NCI-H2029 (cell line): ENCODE measurements around the gene ATP10D.
"Not testable (repeated sequence)": the region's sequence is repeated elsewhere in the genome, so short reads cannot be mapped to it uniquely, and the experiment has no call there.

Experiments
- DNase-seq: peaks from one replicate; lab custom pipeline; 2025; lab: John Stamatoyannopoulos, UW

The ATP10D gene

GRCh38 chr4:47485047-47485692 lies at the start of gene ATP10D:
ATP10D (plus strand) TSS chr4:47485275; CDS start chr4:47512541, 27,266 bp downstream.
- DNase-seq = peak; percentile 76

- DNase-seq = no peak
These were observed 42.1 kb upstream of the ATP10D start for GRCh38 chr4:47442980-47443379.

GRCh38 chr4:47444031-47444430 lies 41.0 kb upstream of the ATP10D start:
- no peak for DNase-seq

GRCh38 chr4:47451657-47452056 lies 33.4 kb upstream of the ATP10D start:
- DNase-seq = no peak

GRCh38 chr4:47462799-47463234 lies 22.3 kb upstream of the ATP10D start:
- no peak for DNase-seq

GRCh38 chr4:47463235-47463956 lies 21.7 kb upstream of the ATP10D start, which contains the start of gene COMMD8:
COMMD8 (minus strand) TSS chr4:47463702; CDS start chr4:47463651, 51 bp downstream.
- peak; percentile 95 for DNase-seq

- no peak for DNase-seq
These were observed 20.1 kb upstream of the ATP10D start for GRCh38 chr4:47465004-47465403.

- DNase-seq = no peak
These were observed 18.9 kb upstream of the ATP10D start for GRCh38 chr4:47466056-47466785.

GRCh38 chr4:47468706-47469365 lies 16.2 kb upstream of the ATP10D start:
- DNase-seq = no peak

- no peak for DNase-seq
These were observed 15.1 kb upstream of the ATP10D start for GRCh38 chr4:47469951-47470350.

- no peak for DNase-seq
These were observed 14.0 kb upstream of the ATP10D start for GRCh38 chr4:47471064-47471463.

GRCh38 chr4:47471591-47471990 lies 13.5 kb upstream of the ATP10D start:
- DNase-seq = no peak

- DNase-seq = no peak
These were observed 11.8 kb upstream of the ATP10D start for GRCh38 chr4:47473141-47473750.

- DNase-seq = no peak
These were observed 10.3 kb upstream of the ATP10D start for GRCh38 chr4:47474799-47475198.

- DNase-seq = no peak
These were observed 9.7 kb upstream of the ATP10D start for GRCh38 chr4:47475411-47475810.

GRCh38 chr4:47478804-47479203 lies 6.3 kb upstream of the ATP10D start:
- no peak for DNase-seq

- DNase-seq = no peak
These were observed 2.7 kb upstream of the ATP10D start for GRCh38 chr4:47482326-47482725.

GRCh38 chr4:47483745-47484144 lies 1.3 kb upstream of the ATP10D start:
- no peak for DNase-seq

GRCh38 chr4:47484168-47484567 lies 907 bp upstream of the ATP10D start:
- DNase-seq = no peak

GRCh38 chr4:47485768-47486167 lies 693 bp downstream of the ATP10D start:
- DNase-seq = no peak

- DNase-seq = no peak
These were observed 1.2 kb downstream of the ATP10D start for GRCh38 chr4:47486231-47486673.

- DNase-seq = not testable (repeated sequence)
These were observed 1.7 kb downstream of the ATP10D start for GRCh38 chr4:47486727-47487126.
